K562 (cell line): ENCODE measurements around the gene TYW1. TPM values are rescaled to one million over a fixed set of nuclear protein-coding genes. Genes with fewer than 3 reads are reported as not detected.
A peak's percentile ranks its signal among the peaks of the same experiment; 100 is the strongest.

Experiments
- ATAC-seq: fragments of 200-7000 bp; cut with Tn5 transposase; 3 replicates; pipeline ENCODE4 v1.9.1; 2020; ENCODE audit warnings: moderate library complexity
- BruUV-seq: library from RNA; stranded (reverse); fragments of 400-500 nt; replicated peaks from 2 replicates; lab custom pipeline; 2021; lab: Mats Ljungman, UMichigan
- CTCF ChIA-PET: fragments of 300-600 bp; formaldehyde crosslinking; extraction: SDS; loops from one replicate; lab custom pipeline; 2021; ENCODE audit warnings: low intra/inter-chr PET ratio; lab: Yijun Ruan, JAX
- POLR2A ChIA-PET: fragments of 300-600, 350-650 bp; sonication (Branson Sonifier 250); formaldehyde crosslinking; extraction: SDS; loops from one replicate; lab custom pipeline; 2021; ENCODE audit warnings: antibody characterized with exemption, inconsistent platforms; lab: Yijun Ruan, JAX
- DNase-seq, 4 experiments: peaks; one replicate each; pipeline versions ENCODE4 v3.0.0 to v3.0.0-alpha.2; 2011 to 2018; ENCODE audit warnings: low spot score in 3 of 4, mixed read lengths in 3 of 4; ENCODE audit errors: extremely low read depth in 1 of 4
- FAIRE-seq: peaks from 2 replicates; lab custom pipeline; 2011; peaks lifted over from hg19 to GRCh38; lab: Jason Lieb, UNC
- H2AFZ ChIP-seq: 2 replicates; pipeline ENCODE4 v1.6.0; 2011; ENCODE audit warnings: low read depth, low read length, control low read depth, inconsistent platforms
- H3K27ac ChIP-seq: fragments of 200-600 bp; 3 replicates; pipeline ENCODE4 v1.8.0; 2011; ENCODE audit warnings: low read depth, mild to moderate bottlenecking, control low read depth, inconsistent platforms, low read length, moderate library complexity, mixed read lengths; ENCODE audit errors: extremely low read depth
- H3K27me3 ChIP-seq, 2 experiments: fragments of 300-600 bp in 1 of 2; 2 replicates in 1 of 2; 3 replicates in 1 of 2; pipeline versions ENCODE4 v1.6.0 to v1.8.0; 2011; ENCODE audit warnings: inconsistent platforms in 2 of 2, low read length in 2 of 2, mild to moderate bottlenecking in 1 of 2, mixed read lengths in 1 of 2, moderate library complexity in 1 of 2; ENCODE audit not compliant: control insufficient read depth in 2 of 2, insufficient read depth in 2 of 2
- H3K36me3 ChIP-seq: fragments of 300-600 bp; 3 replicates; pipeline ENCODE4 v1.8.0; 2011; ENCODE audit warnings: mild to moderate bottlenecking, low read length, inconsistent platforms; ENCODE audit not compliant: control insufficient read depth, insufficient read depth
- H3K4me1 ChIP-seq, 2 experiments: fragments of 200-600 bp in 1 of 2; replicated peaks in 1 of 2; 2 replicates in 1 of 2; 3 replicates in 1 of 2; pipeline versions ENCODE4 v1.5.1 to v1.8.0; 2011; ENCODE audit warnings: inconsistent platforms in 2 of 2, low read length in 2 of 2, mild to moderate bottlenecking in 1 of 2, mixed read lengths in 1 of 2, moderate library complexity in 1 of 2; ENCODE audit not compliant: control insufficient read depth in 2 of 2, insufficient read depth in 2 of 2
- H3K4me2 ChIP-seq: 2 replicates; pipeline ENCODE4 v1.6.1; 2011; ENCODE audit warnings: low read length, control low read depth, inconsistent platforms, mixed read lengths; ENCODE audit not compliant: insufficient read depth
- H3K4me3 ChIP-seq: fragments of 200-600 bp; sonication (generic), shearing (Covaris generic); 2 replicates; pipeline ENCODE4 v1.5.1; 2016; ENCODE audit warnings: control low read depth, inconsistent platforms
- H3K79me2 ChIP-seq: fragments of 200-600 bp; 3 replicates; pipeline ENCODE4 v1.8.0; 2011; ENCODE audit warnings: low read length, inconsistent platforms; ENCODE audit not compliant: control insufficient read depth, insufficient read depth
- H3K9ac ChIP-seq, 2 experiments: 2 replicates each; pipeline versions ENCODE4 v1.6.0 to v1.6.1; 2011; ENCODE audit warnings: low read depth in 2 of 2, low read length in 2 of 2, control low read depth in 1 of 2, inconsistent platforms in 1 of 2, mild to moderate bottlenecking in 1 of 2, mixed read lengths in 1 of 2; ENCODE audit not compliant: insufficient read depth in 1 of 2
- H3K9me1 ChIP-seq: one replicate; pipeline ENCODE4 v1.6.0; 2011; ENCODE audit warnings: inconsistent platforms, mild to moderate bottlenecking, low read length, moderate library complexity; ENCODE audit not compliant: control insufficient read depth, insufficient read depth
- H3K9me3 ChIP-seq: replicated peaks from 2 replicates; pipeline ENCODE4 v1.5.1; 2011; ENCODE audit warnings: low read depth, low read length, inconsistent platforms; ENCODE audit not compliant: control insufficient read depth, insufficient read depth
- H4K20me1 ChIP-seq: replicated peaks from 2 replicates; pipeline ENCODE4 v1.6.1; 2011; ENCODE audit warnings: low read length, inconsistent platforms, mixed read lengths; ENCODE audit not compliant: control insufficient read depth, insufficient read depth
- CEBPB ChIP-seq: fragments of 450-650 bp; IDR thresholded peaks from 2 replicates; pipeline ENCODE4 v1.6.1; 2016; ENCODE audit warnings: missing genetic modification characterization, missing compliant biosample characterization
- HNRNPLL ChIP-seq: fragments of 200-400 bp; formaldehyde crosslinking; IDR thresholded peaks from 2 replicates; pipeline ENCODE4 v1.6.1; 2017; ENCODE audit warnings: low read length, low read depth, mild to moderate bottlenecking; ENCODE audit not compliant: poor library complexity, severe bottlenecking
- HOMEZ ChIP-seq: fragments of 250-450 bp; sonication (Bioruptor Pico); IDR thresholded peaks from 2 replicates; pipeline ENCODE4 v1.4.0; 2020; ENCODE audit warnings: mild to moderate bottlenecking, moderate library complexity
- MEIS2 ChIP-seq: fragments of 450-650 bp; IDR thresholded peaks from 2 replicates; pipeline ENCODE4 v1.6.1; 2014; ENCODE audit warnings: mild to moderate bottlenecking; ENCODE audit not compliant: partially characterized antibody
- NFIX ChIP-seq: fragments of 250-450 bp; sonication (Bioruptor Pico); IDR thresholded peaks from 2 replicates; pipeline ENCODE4 v1.4.0; 2020; ENCODE audit warnings: low read depth, mild to moderate bottlenecking, moderate library complexity
- POLR2A ChIP-seq: fragments of 450-650 bp; conservative IDR thresholded peaks from 2 replicates; pipeline ENCODE4 v1.6.1; 2016
- POLR2AphosphoS5 ChIP-seq: IDR thresholded peaks from 2 replicates; pipeline ENCODE4 v1.6.1; 2011; ENCODE audit warnings: mild to moderate bottlenecking, low read depth, low read length, moderate library complexity; ENCODE audit not compliant: control insufficient read depth, insufficient read depth
- USF1 ChIP-seq: sonication (generic); formaldehyde crosslinking; IDR thresholded peaks from 2 replicates; pipeline ENCODE4 v1.9.0; 2022; ENCODE audit warnings: mild to moderate bottlenecking, missing genetic modification reagents
- ZFPM2 ChIP-seq: fragments of 250-450 bp; sonication (Bioruptor Pico); IDR thresholded peaks from 2 replicates; pipeline ENCODE4 v1.5.1; 2022; ENCODE audit warnings: mild to moderate bottlenecking
- WGBS: fragments of 100-300 bp; shearing (Covaris generic); methylation state at CpG from one replicate; pipeline ENCODE4 v1.1.6; 2016; ENCODE audit warnings: low coverage, mixed read lengths; ENCODE audit not compliant: insufficient coverage; ENCODE audit errors: missing lambda C conversion rate; 5-methylcytosine and 5-hydroxymethylcytosine counted together
- in situ Hi-C: fragments of 300-500 bp; cut with MboI; formaldehyde crosslinking; loops from 4 replicates; pipeline ENCODE4 v1.15.0; 2018; ENCODE audit warnings: inconsistent platforms, mixed read lengths
- intact Hi-C: fragments of 100-400 bp; cut with micrococcal nuclease; formaldehyde crosslinking; loops from 2 replicates; pipeline ENCODE4 v1.14.2; 2022
- polyA plus RNA-seq, 8 experiments: library from polyadenylated mRNA; depleted of rRNA in 4 of 8; stranded (reverse) in 5 of 8; unstranded in 3 of 8; fragments of >200 nt; fragmentation: Nextera tagmentation in 2 of 8; fragmentation: Illumina TruSeq in 1 of 8; extraction: Ambion mirVana in 2 of 8; extraction: Trizol in 1 of 8; gene quantifications; 2 replicates each; pipeline versions ENCODE4 v1.2.1 to v1.2.3, GENCODE V29; 2011 to 2014; ENCODE audit warnings: inconsistent platforms in 1 of 8, missing spikeins in 1 of 8
- total RNA-seq, 7 experiments: library from RNA; depleted of rRNA in 6 of 7; stranded (reverse); fragments of >200 nt in 6 of 7; fragmentation: Illumina TruSeq in 2 of 7; extraction: Trizol in 2 of 7; gene quantifications; 2 replicates each; pipeline versions ENCODE4 v1.2.1 to v1.2.3, GENCODE V29; 2011 to 2021; ENCODE audit warnings: low replicate concordance in 1 of 7

TYW1 gene
- total and polyA plus RNA-seq, 9 of the 15 experiments (the other 6 are each of a cell fraction or from before 2014, with no cell fraction given), result 17.4 to 32.0 (median 26.2) TPM

GRCh38 chr7:66953044-66953427 is 43.6 kb upstream of the TYW1 start:
- H3K4me2 ChIP-seq, result no peak overlapping the region
- no peak overlapping the region for H3K27ac ChIP-seq
- H3K79me2 ChIP-seq, result no peaks in the 10 kb centered on the region
- TF ChIP-seq MEIS2 (no peak), CEBPB (tag) (peak; percentile 61; the same call in 1 of the 2 replicates)
- H3K9me3 ChIP-seq, result no peaks in the 10 kb centered on the region
- in situ Hi-C loops, result no loop called here
- POLR2A ChIA-PET, result interaction anchor here (0.7 kb wide), 2 partner anchors 25 to 29 kb away, joined by 3 read pairs; no protein-coding TSS in a partner anchor
- BruUV-seq, result no TSS peak
- 70% methylated on average over 5 of the region's 5 CpGs for WGBS
- CTCF ChIA-PET, result no interaction called here
- ATAC-seq (no peak), DNase-seq (no peak), FAIRE-seq (no peak)
- no peak overlapping the region for H2AFZ ChIP-seq
- H3K9ac ChIP-seq, result peak overlapping the region in 1 of 2 experiments; percentile 76; a peak in 2 of 4 replicates
- H4K20me1 ChIP-seq, result no peaks in the 10 kb centered on the region
- H3K4me1 ChIP-seq, result peaks cover 0 to 4% of the 10 kb centered on the region in 2 experiments; a peak in 1 of 5 replicates
- intact Hi-C loops, result no loop called here
- peaks cover 3% of the 10 kb centered on the region for H3K9me1 ChIP-seq
- no peaks in the 10 kb centered on the region for H3K27me3 ChIP-seq
- H3K4me3 ChIP-seq, result no peak overlapping the region
- peaks cover 92% of the 10 kb centered on the region for H3K36me3 ChIP-seq

GRCh38 chr7:66957595-66958290 is 38.9 kb upstream of the TYW1 start:
- no peaks in the 10 kb centered on the region for H4K20me1 ChIP-seq
- peaks cover 62% of the 10 kb centered on the region for H3K36me3 ChIP-seq
- intact Hi-C loops, result no loop called here
- no TSS peak for BruUV-seq
- no peaks in the 10 kb centered on the region for H3K9me3 ChIP-seq
- 0 out of 2 replicates have a peak, but pooled peaks have one; percentile 38 for TF ChIP-seq POLR2A
- no peak for TF ChIP-seq USF1 (CRISPR knock-in tag)
- TF ChIP-seq HNRNPLL, result no peak
- TF ChIP-seq ZFPM2 (CRISPR knock-in tag), result no peak
- TF ChIP-seq HOMEZ, result no peak
- TF ChIP-seq NFIX (CRISPR knock-in tag), result no peak
- TF ChIP-seq POLR2AphosphoS5, result 0 out of 2 replicates have a peak, but pooled peaks have one; percentile 6
- H3K4me2 ChIP-seq, result no peak overlapping the region
- H3K27me3 ChIP-seq, result no peaks in the 10 kb centered on the region
- FAIRE-seq, result no peak
- no peak overlapping the region for H3K27ac ChIP-seq
- ChIA-PET POLR2A (interaction anchor here (1.0 to 2.5 kb wide), 5 partner anchors 10 to 38 kb away, joined by 3 to 9 read pairs (median 4); partner anchors contain the start of gene SBDS), CTCF (no interaction called here)
- WGBS, result 86% methylated on average over 13 of the region's 13 CpGs
- in situ Hi-C loops, result no loop called here
- peak in 1 of 4 experiments; percentile 5 for DNase-seq
- ATAC-seq, result no peak
- H3K9ac ChIP-seq, result no peak overlapping the region; a peak in 1 of 4 replicates
- H3K79me2 ChIP-seq, result no peaks in the 10 kb centered on the region
- H3K4me1 ChIP-seq, result peaks cover 0 to 2% of the 10 kb centered on the region in 2 experiments; a peak in 1 of 5 replicates
- no peak overlapping the region for H3K4me3 ChIP-seq
- H2AFZ ChIP-seq, result no peak overlapping the region
- H3K9me1 ChIP-seq, result peaks cover 2% of the 10 kb centered on the region
